Right cardiac atrium (tissue), 5 donors: ENCODE data around the gene WASHC4. TPM values are rescaled to one million over a fixed set of nuclear protein-coding genes. Genes with fewer than 3 reads are reported as not detected.

Experiments
- ATAC-seq, 2 donors: fragments of 200-7000 bp; cut with Tn5 transposase; one replicate each; pipeline versions ENCODE4 v1.8.0 to v1.9.1; 2020; ENCODE audit warnings: moderate library complexity in 2 of 2, mild to moderate bottlenecking in 1 of 2
- DNase-seq, 3 donors: peaks; one replicate each; pipeline ENCODE4 v3.0.0-alpha.2; 2020
- H3K27ac ChIP-seq: one replicate; pipeline ENCODE4 v1.5.1; 2013; ENCODE audit warnings: mild to moderate bottlenecking, low read length, control low read depth, moderate library complexity
- H3K27me3 ChIP-seq: one replicate; pipeline ENCODE4 v1.6.1; 2013; ENCODE audit not compliant: control insufficient read depth, insufficient read depth
- H3K4me1 ChIP-seq: one replicate; pipeline ENCODE4 v1.6.1; 2013; ENCODE audit warnings: low read length; ENCODE audit not compliant: control insufficient read depth, insufficient read depth
- H3K4me3 ChIP-seq: one replicate; pipeline ENCODE4 v1.5.1; 2013; ENCODE audit warnings: low read length, control low read depth
- H3K9me3 ChIP-seq: one replicate; pipeline ENCODE4 v1.6.1; 2013; ENCODE audit warnings: low read length; ENCODE audit not compliant: control insufficient read depth
- WGBS: extraction: QIAGEN DNeasy Blood & Tissue Kit; methylation state at CpG from one replicate; pipeline ENCODE4 v1.1.7; 2013; 5-methylcytosine and 5-hydroxymethylcytosine counted together
- intact Hi-C, 4 donors: fragments of 100-400 bp; cut with DNase I; formaldehyde crosslinking; loops; one replicate each; pipeline versions ENCODE4 v1.11.0 to v1.14.0; 2022 to 2023
- polyA plus RNA-seq: library from polyadenylated mRNA; stranded (reverse); fragments of 200-250 nt; gene quantifications from one replicate; pipeline ENCODE4 v1.2.3, GENCODE V29; 2013
- total RNA-seq, 4 donors: library from RNA; stranded (reverse); fragmentation: NEBNext Ultra II Directional; extraction: Animal tissue kit (Norgen Biotek cat#: 25700); gene quantifications; one replicate each; pipeline ENCODE4 v1.2.1, GENCODE V29; 2021
- donor health status: healthy with polysubstance abuse.
- donor health status: DM: no; HTN: yes; CAD: no.
- donor health status: DM: no; HTN: no; CAD: no.
- donor health status: DM: no; HTN: yes; CAD: no; lungs with severe emphysema.
- donor health status: DM: yes; HTN: yes; CAD: no.

WASHC4 gene
- total and polyA plus RNA-seq, 5 donors = 9.5 to 29.9 (median 26.5) TPM

- H3K9me3 ChIP-seq = no peaks in the 10 kb centered on the region
- no peaks in the 10 kb centered on the region for H3K27me3 ChIP-seq
- no peaks in the 10 kb centered on the region for H3K4me1 ChIP-seq
- no peak overlapping the region for H3K27ac ChIP-seq
- WGBS = 95% methylated on average over 3 of the region's 3 CpGs
- no peak overlapping the region for H3K4me3 ChIP-seq
- ATAC-seq (no peak), DNase-seq (no peak)
- intact Hi-C loops = no loop called here
Observed at GRCh38 chr12:105209091-105209490, 101.6 kb downstream of the WASHC4 start.

DNA sequence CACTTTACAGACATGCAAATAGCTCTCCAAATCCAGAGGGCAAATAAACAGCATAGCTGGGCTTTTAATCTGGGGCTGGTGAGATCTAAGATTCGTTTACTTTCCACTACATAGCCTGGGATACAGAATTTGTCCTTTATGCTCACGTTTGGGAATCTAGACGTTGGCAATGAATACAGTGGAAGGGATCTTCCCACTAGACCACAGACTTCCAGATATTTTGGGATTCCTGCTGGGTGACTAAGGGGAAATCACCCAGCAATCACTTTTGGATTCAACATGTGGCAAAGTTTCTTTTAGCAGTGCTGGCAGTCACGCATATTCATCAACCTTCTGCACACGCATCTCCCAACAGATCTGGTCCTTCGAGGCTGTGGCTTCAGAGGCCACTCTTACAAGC, 104.9 kb downstream of the WASHC4 start:
- DNase-seq = peak in 1 of 3 donors; percentile 16
- ATAC-seq = no peak
- Histone ChIP-seq H3K9me3 (no peaks in the 10 kb centered on the region), H3K4me1 (no peaks in the 10 kb centered on the region), H3K27me3 (no peaks in the 10 kb centered on the region), H3K4me3 (no peak overlapping the region), H3K27ac (no peak overlapping the region)
- 78% methylated on average over 6 of the region's 6 CpGs for WGBS
- intact Hi-C loops = no loop called here

DNA sequence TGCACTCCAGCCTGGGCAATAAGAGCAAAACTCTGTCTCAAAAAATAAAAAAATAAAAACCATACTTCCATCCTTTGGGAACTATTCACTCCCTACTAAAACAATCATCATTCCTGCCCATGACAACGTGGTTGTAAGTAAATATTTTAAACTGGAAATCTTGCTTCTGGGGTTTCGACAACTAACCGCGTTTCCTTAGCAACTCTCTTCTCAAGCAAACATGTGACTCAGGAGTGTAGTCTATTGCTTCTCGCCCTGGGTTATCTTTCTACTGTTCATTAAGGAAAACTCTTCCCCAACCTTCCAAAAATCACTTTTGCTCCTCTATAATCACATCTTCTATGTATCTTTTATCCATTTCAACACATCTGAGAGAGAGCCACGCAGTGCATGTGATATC, 106.6 kb downstream of the WASHC4 start:
- no peak overlapping the region for H3K27ac ChIP-seq
- WGBS = 89% methylated on average over 6 of the region's 6 CpGs
- H3K4me3 ChIP-seq = no peak overlapping the region
- intact Hi-C loops = no loop called here
- no peak for ATAC-seq
- H3K27me3 ChIP-seq = no peaks in the 10 kb centered on the region
- H3K9me3 ChIP-seq = no peaks in the 10 kb centered on the region
- H3K4me1 ChIP-seq = peaks cover 6% of the 10 kb centered on the region
- no peak for DNase-seq

DNA sequence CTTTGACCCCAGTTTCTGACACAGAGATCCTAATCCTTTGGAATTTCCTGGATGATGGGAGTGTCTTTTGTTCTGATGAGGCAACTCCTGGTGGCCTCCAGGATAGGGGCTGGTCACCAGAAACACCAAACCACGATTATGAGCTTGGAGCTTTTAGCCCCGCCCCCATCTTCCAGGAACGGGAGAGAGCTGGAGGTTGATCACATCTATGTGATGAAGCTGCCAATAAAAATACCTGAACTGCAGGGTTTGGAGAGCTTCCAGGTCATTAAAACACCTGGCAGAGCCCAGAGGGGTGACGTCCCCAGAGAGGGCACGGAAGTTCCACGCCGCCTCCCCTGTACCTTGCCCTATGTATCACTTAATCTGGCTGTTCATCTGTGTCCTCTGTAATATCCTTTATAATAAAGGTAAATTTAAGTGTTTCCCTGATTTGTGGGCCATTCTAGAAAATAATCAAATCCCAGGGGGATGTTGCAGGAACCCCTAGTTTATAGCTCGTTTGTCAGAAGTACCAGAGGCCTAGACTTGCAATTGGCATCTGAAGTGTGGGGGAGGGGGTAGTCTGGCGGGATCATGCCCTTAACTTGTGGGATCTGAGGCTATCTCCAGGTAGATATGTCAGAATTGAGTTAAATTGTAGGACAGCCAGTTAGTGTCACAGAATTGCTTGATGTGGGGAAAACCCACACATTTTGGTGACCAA, 107.3 kb downstream of the WASHC4 start:
- Histone ChIP-seq H3K4me1 (peaks cover 8% of the 10 kb centered on the region), H3K27me3 (no peaks in the 10 kb centered on the region), H3K4me3 (no peak overlapping the region), H3K27ac (no peak overlapping the region), H3K9me3 (no peaks in the 10 kb centered on the region)
- intact Hi-C loops = no loop called here
- DNase-seq = peak in 1 of 3 donors; percentile 40
- WGBS = 81% methylated on average over 9 of the region's 9 CpGs
- peak in 1 of 2 donors; percentile 21 for ATAC-seq

DNA sequence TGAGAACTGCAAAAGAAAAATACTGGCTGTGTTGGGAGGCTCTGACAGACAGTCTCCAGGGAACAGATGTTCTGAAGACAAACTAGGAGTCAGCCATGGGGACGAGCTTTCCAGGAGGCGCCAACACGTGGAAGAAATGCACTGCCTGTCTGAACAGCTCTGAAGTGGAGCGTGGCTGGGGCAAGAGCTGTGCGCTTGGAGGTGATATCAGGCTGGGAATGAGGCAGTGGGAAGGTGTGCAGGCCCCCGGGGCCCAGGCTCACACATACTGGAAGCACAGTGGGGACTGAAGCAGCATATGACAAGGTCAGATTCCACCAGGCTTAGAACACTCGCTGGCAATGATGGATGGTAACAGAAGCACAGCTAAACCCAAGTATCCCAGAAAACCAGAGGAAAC, 110.9 kb downstream of the WASHC4 start:
- Histone ChIP-seq H3K9me3 (no peaks in the 10 kb centered on the region), H3K4me1 (peaks cover 27% of the 10 kb centered on the region), H3K27ac (peak overlapping the region; percentile 9), H3K27me3 (no peaks in the 10 kb centered on the region), H3K4me3 (no peak overlapping the region)
- DNase-seq = peak in 1 of 3 donors; percentile 63
- intact Hi-C loops = no loop called here
- 38% methylated on average over 7 of the region's 7 CpGs for WGBS
- peak; percentile 45 to 70 for ATAC-seq

Other genes with a start within 250 kb of the WASHC4 start
- 10 to 100 TPM in 2 of 4 donors, 1 to 10 TPM in 2; 7.2 to 15.7 (median 10.1) TPM for gene SLC41A2, start 149.4 kb upstream of the WASHC4 start, total RNA-seq
- gene SLC41A2, start 149.4 kb upstream of the WASHC4 start, polyA plus RNA-seq = 1.2 TPM
- 10 to 100 TPM in 1 of 4 donors, 1 to 10 TPM in 3; 6.9 to 11.2 (median 8.9) TPM for gene NOPCHAP1, start 121.4 kb upstream of the WASHC4 start, total RNA-seq
- 5.0 TPM for gene NOPCHAP1, start 121.4 kb upstream of the WASHC4 start, polyA plus RNA-seq
- 1 to 10 TPM; 2.0 to 5.8 (median 5.2) TPM for gene ALDH1L2, start 23.3 kb upstream of the WASHC4 start, total RNA-seq
- gene ALDH1L2, start 23.3 kb upstream of the WASHC4 start, polyA plus RNA-seq = 1.2 TPM
- 10 to 100 TPM; 14.2 to 27.9 (median 24.3) TPM for gene APPL2, start 128.4 kb downstream of the WASHC4 start, total RNA-seq
- 13.4 TPM for gene APPL2, start 128.4 kb downstream of the WASHC4 start, polyA plus RNA-seq
- gene C12orf75, start 223.0 kb downstream of the WASHC4 start, total RNA-seq = 1 to 10 TPM; 1.5 to 1.8 (median 1.6) TPM
- 2.1 TPM for gene C12orf75, start 223.0 kb downstream of the WASHC4 start, polyA plus RNA-seq